Transverse colon (tissue), 4 donors: ENCODE data around the gene MARK2. TPM values are rescaled to one million over a fixed set of nuclear protein-coding genes. Genes with fewer than 3 reads are reported as not detected.

ENCODE experiments used
- DNase-seq: peaks from one replicate; pipeline ENCODE4 v3.0.0-alpha.2; 2019
- H3K27ac ChIP-seq, 4 donors: fragments of 200-600 bp; sonication (generic); 2 replicates each; pipeline ENCODE4 v1.5.1; 2016 to 2018; ENCODE audit warnings: inconsistent platforms in 4 of 4
- H3K27me3 ChIP-seq: fragments of 200-600 bp; sonication (generic); 2 replicates; pipeline ENCODE4 v1.5.1; 2017; ENCODE audit warnings: inconsistent platforms
- H3K36me3 ChIP-seq, 4 donors: fragments of 200-600 bp; sonication (generic); 2 replicates each; pipeline ENCODE4 v1.5.1; 2017 to 2019; ENCODE audit warnings: inconsistent platforms in 4 of 4
- H3K4me1 ChIP-seq, 4 donors: fragments of 200-600 bp; sonication (generic); 2 replicates each; pipeline ENCODE4 v1.5.1; 2017 to 2020; ENCODE audit warnings: inconsistent platforms in 4 of 4
- H3K4me3 ChIP-seq, 4 donors: fragments of 200-600 bp; sonication (generic); 1 replicate in 1 of 4; 2 replicates in 3 of 4; pipeline versions ENCODE4 v1.5.1 to v1.6.1; 2017 to 2019; ENCODE audit warnings: inconsistent platforms in 4 of 4
- H3K9me3 ChIP-seq, 2 donors: fragments of 200-600 bp; sonication (generic); 2 replicates each; pipeline ENCODE4 v1.5.1; 2017 to 2019; ENCODE audit warnings: inconsistent platforms in 2 of 2
- CTCF ChIP-seq, 5 experiments: fragments of 200-600 bp in 3 of 5; fragments of 450-650 bp in 2 of 5; sonication (generic) in 3 of 5; IDR thresholded peaks; 1 replicate in 2 of 5; 2 replicates in 3 of 5; pipeline ENCODE4 v1.5.1; 2016 to 2017; ENCODE audit warnings: antibody characterized with exemption in 5 of 5, inconsistent platforms in 3 of 5, mild to moderate bottlenecking in 2 of 5, moderate library complexity in 1 of 5
- EP300 ChIP-seq: sonication (generic); formaldehyde crosslinking; IDR thresholded peaks from one replicate; pipeline ENCODE4 v1.6.1; 2017; ENCODE audit warnings: antibody characterized with exemption, low read depth
- POLR2A ChIP-seq: fragments of 450-650 bp; IDR thresholded peaks from one replicate; pipeline ENCODE4 v1.6.1; 2016; ENCODE audit warnings: antibody characterized with exemption, mild to moderate bottlenecking, moderate library complexity
- POLR2AphosphoS5 ChIP-seq, 3 donors: sonication (generic); formaldehyde crosslinking; IDR thresholded peaks; one replicate each; pipeline ENCODE4 v1.6.1; 2016; ENCODE audit warnings: antibody characterized with exemption in 3 of 3
- WGBS, 2 donors: methylation state at CpG; one replicate each; pipeline ENCODE4 v1.1.5; 2018; ENCODE audit warnings: low coverage in 1 of 2; 5-methylcytosine and 5-hydroxymethylcytosine counted together
- in situ Hi-C, 4 donors: fragments of 200-750 bp; cut with MboI; loops; one replicate each; pipeline versions ENCODE4 v1.15.0 to v1.15.1; 2017; ENCODE audit warnings: low sequenced_read_pairs in 3 of 4, low pct_ligation_motif_present in 1 of 4, low pct_unique_long_range_greater_than_20kb in 1 of 4
- intact Hi-C: fragments of 100-400 bp; cut with DNase I; formaldehyde crosslinking; loops from one replicate; pipeline ENCODE4 v1.15.1; 2023; ENCODE audit warnings: low total_unique reads
- total RNA-seq, 4 donors: library from RNA; depleted of rRNA; stranded (reverse); fragments of >200 nt; gene quantifications; one replicate each; pipeline ENCODE4 v1.1.0, GENCODE V29; 2016

MARK2 gene
- total RNA-seq, 4 donors from 2014 or later: 33.0 to 106 (median 77.8) TPM

- in situ Hi-C loops (loop anchor here in 1 of 4 donors (10.0 kb wide), 1 partner anchor 67 kb away; the partner anchor contains the start of gene MARK2), intact Hi-C loops (no loop called here)
- no peaks in the 10 kb centered on the region for H3K9me3 ChIP-seq
- TF ChIP-seq CTCF (IDR thresholded peaks at IDR 0.05) (peak in 1 of 5 experiments; percentile 36), POLR2A (no peak)
- no peaks in the 10 kb centered on the region for H3K4me1 ChIP-seq
- H3K27ac ChIP-seq: no peak overlapping the region
- peaks cover 0 to 78% (median 37%) of the 10 kb centered on the region in 4 donors for H3K36me3 ChIP-seq
- H3K4me3 ChIP-seq: no peak overlapping the region
- DNase-seq: no peak
- H3K27me3 ChIP-seq: no peaks in the 10 kb centered on the region
- 79% methylated on average over 3 of the region's 3 CpGs; no CpG with 5 or more reads in 1 of the 2 donors for WGBS, 2 donors
These were observed 62.8 kb downstream of the MARK2 start for GRCh38 chr11:63901660-63902059.

- Histone ChIP-seq H3K4me3 (no peak overlapping the region), H3K27ac (no peak overlapping the region), H3K4me1 (peaks cover 0 to 8% (median 4%) of the 10 kb centered on the region in 4 donors), H3K36me3 (peaks cover 0 to 62% (median 32%) of the 10 kb centered on the region in 4 donors), H3K9me3 (no peaks in the 10 kb centered on the region), H3K27me3 (no peaks in the 10 kb centered on the region)
- intact Hi-C loops (no loop called here), in situ Hi-C loops (loop anchor here in 1 of 4 donors (10.0 kb wide), 1 partner anchor 69 kb away; the partner anchor contains the start of gene MARK2)
- DNase-seq: no peak
- no peak for TF ChIP-seq POLR2AphosphoS5 (IDR thresholded peaks at IDR 0.05)
- TF ChIP-seq CTCF (IDR thresholded peaks at IDR 0.05): no peak
- TF ChIP-seq EP300: no peak
- no peak for TF ChIP-seq POLR2A
- WGBS, 2 donors: 93% methylated on average over 14 of the region's 14 CpGs; no CpG with 5 or more reads in 1 of the 2 donors
These were observed 65.0 kb downstream of the MARK2 start for GRCh38 chr11:63903884-63904283.

- Histone ChIP-seq H3K4me1 (peaks cover 0 to 9% (median 4%) of the 10 kb centered on the region in 4 donors), H3K27ac (no peak overlapping the region), H3K27me3 (no peaks in the 10 kb centered on the region), H3K4me3 (no peak overlapping the region), H3K9me3 (no peaks in the 10 kb centered on the region), H3K36me3 (peaks cover 0 to 53% (median 28%) of the 10 kb centered on the region in 4 donors)
- intact Hi-C loops (no loop called here), in situ Hi-C loops (loop anchor here in 1 of 4 donors (10.0 kb wide), 1 partner anchor 70 kb away; the partner anchor contains the start of gene MARK2)
- TF ChIP-seq POLR2A (no peak), CTCF (IDR thresholded peaks at IDR 0.05) (no peak), EP300 (no peak), POLR2AphosphoS5 (IDR thresholded peaks at IDR 0.05) (no peak)
- WGBS, 2 donors: 94% methylated on average over 13 of the region's 13 CpGs; no CpG with 5 or more reads in 1 of the 2 donors
- no peak for DNase-seq
These were observed 65.8 kb downstream of the MARK2 start for GRCh38 chr11:63904743-63905142.

GRCh38 chr11:63905179-63905578 lies 66.3 kb downstream of the MARK2 start:
- Histone ChIP-seq H3K36me3 (peaks cover 0 to 49% (median 26%) of the 10 kb centered on the region in 4 donors), H3K9me3 (no peaks in the 10 kb centered on the region), H3K4me1 (peaks cover 0 to 9% (median 4%) of the 10 kb centered on the region in 4 donors), H3K27me3 (no peaks in the 10 kb centered on the region), H3K4me3 (no peak overlapping the region), H3K27ac (no peak overlapping the region)
- DNase-seq: no peak
- in situ Hi-C loops: loop anchor here in 1 of 4 donors (10.0 kb wide), 1 partner anchor 70 kb away; the partner anchor contains the start of gene MARK2
- TF ChIP-seq POLR2A (no peak), EP300 (no peak), CTCF (IDR thresholded peaks at IDR 0.05) (no peak), POLR2AphosphoS5 (IDR thresholded peaks at IDR 0.05) (no peak)
- 85 to 100% methylated on average over 1 to 6 of the region's 6 CpGs for WGBS, 2 donors
- intact Hi-C loops: no loop called here
